Heart left ventricle (tissue), 13 donors: ENCODE measurements around the gene DHX38.

ENCODE experiments used
- CTCF ChIP-seq, 12 donors: fragments of 200-600 bp; sonication (generic) in 4 of 12; IDR thresholded peaks; one replicate each; pipeline versions ENCODE4 v1.5.0 to v1.8.0; 2018 to 2022; ENCODE audit warnings: antibody characterized with exemption in 12 of 12, mild to moderate bottlenecking in 5 of 12
- POLR2A ChIP-seq, 2 donors: fragments of 450-650 bp; IDR thresholded peaks; one replicate each; pipeline ENCODE4 v1.6.1; 2017; ENCODE audit warnings: antibody characterized with exemption in 2 of 2, mild to moderate bottlenecking in 2 of 2, moderate library complexity in 2 of 2
- donor health status: ischemic (EF 13 %, LVEDD 7.1; RV severe dilation, severe dysfunction).
- donor health status: DM: no; HTN: yes; CAD: no.
- donor health status: DM: no; HTN: no; CAD: no.
- donor health status: ischemic (EF 25% LVEDD 6.9; RV normal size, moderate dysfunction).
- donor health status: ischemic (EF 25% LVEDD 5.7; RV mildly dilated, moderate dysfunction).
- donor health status: ischemic (EF 35%, LVEDD 5.7; RV mildly dilated, moderate dysfunction).
- donor health status: nonischemic (EF 11% LVEDD 7.7; RV severe dilation, severe dysfunction).
- donor health status: DM: yes; HTN: yes; CAD: no.
- donor health status: PGD.
- donor health status: ischemic (EF 29% LVEDD 5.4; RV normal size, mild dysfunction).
- donor health status: nonischemic (EF 23%, LVEDD 6.1; RV moderate dilation, normal function).

GRCh38 chr16:72113616-72113945 lies 19.9 kb downstream of the DHX38 start:
- TF ChIP-seq CTCF (IDR thresholded peaks at IDR 0.05) (no peak), POLR2A (IDR thresholded peaks at IDR 0.05) (no peak)
